BE2C (cell line): ENCODE data around the gene TRIM2.
"Not testable (repeated sequence)": the region's sequence is repeated elsewhere in the genome, so short reads cannot be mapped to it uniquely, and the experiment has no call there.

Source experiments
- DNase-seq: peaks from one replicate; pipeline ENCODE4 v3.0.0-alpha.2; 2020
- H3K27me3 ChIP-seq: fragments of 250-450 bp; sonication (Bioruptor Pico); 2 replicates; pipeline ENCODE4 v1.5.1; 2020; ENCODE audit warnings: mild to moderate bottlenecking
- H3K36me3 ChIP-seq: fragments of 250-450 bp; sonication (Bioruptor Pico); 2 replicates; pipeline ENCODE4 v1.5.1; 2020; ENCODE audit warnings: mild to moderate bottlenecking
- H3K4me1 ChIP-seq: fragments of 250-450 bp; sonication (Bioruptor Pico); 2 replicates; pipeline ENCODE4 v1.5.1; 2020
- H3K4me3 ChIP-seq: 2 replicates; pipeline ENCODE4 v1.5.1; 2011; ENCODE audit warnings: low read depth, low read length
- H3K9me3 ChIP-seq: fragments of 250-450 bp; sonication (Bioruptor Pico); 2 replicates; pipeline ENCODE4 v1.5.1; 2020
- CTCF ChIP-seq: IDR thresholded peaks from 2 replicates; pipeline ENCODE4 v1.5.1; 2012; ENCODE audit warnings: mild to moderate bottlenecking, low read depth, low read length

TRIM2 gene

GRCh38 chr4:153160821-153161220 is 43.4 kb upstream of the TRIM2 start:
- DNase-seq = no peak
- no peaks in the 10 kb centered on the region for H3K27me3 ChIP-seq
- no peak overlapping the region for H3K4me3 ChIP-seq
- H3K36me3 ChIP-seq = no peaks in the 10 kb centered on the region
- TF ChIP-seq CTCF = no peak
- no peaks in the 10 kb centered on the region for H3K4me1 ChIP-seq
- H3K9me3 ChIP-seq = no peaks in the 10 kb centered on the region

- Histone ChIP-seq H3K4me1 (no peaks in the 10 kb centered on the region), H3K36me3 (no peaks in the 10 kb centered on the region), H3K9me3 (no peaks in the 10 kb centered on the region), H3K27me3 (no peaks in the 10 kb centered on the region), H3K4me3 (no peak overlapping the region)
- TF ChIP-seq CTCF = no peak
- DNase-seq = no peak
Measured at GRCh38 chr4:153161226-153161963, 42.8 kb upstream of the TRIM2 start.

GRCh38 chr4:153165236-153165635 is 39.0 kb upstream of the TRIM2 start:
- not testable (repeated sequence) for DNase-seq, H3K27me3 ChIP-seq, H3K9me3 ChIP-seq, H3K4me3 ChIP-seq, H3K36me3 ChIP-seq, H3K4me1 ChIP-seq

- Histone ChIP-seq H3K4me3 (no peak overlapping the region), H3K36me3 (no peaks in the 10 kb centered on the region), H3K4me1 (no peaks in the 10 kb centered on the region; the same call in 1 of the 2 replicates), H3K27me3 (no peaks in the 10 kb centered on the region), H3K9me3 (no peaks in the 10 kb centered on the region)
- no peak for DNase-seq
- no peak for TF ChIP-seq CTCF
Measured at GRCh38 chr4:153166716-153167501, 37.3 kb upstream of the TRIM2 start.

- H3K27me3 ChIP-seq = no peaks in the 10 kb centered on the region
- no peak overlapping the region for H3K4me3 ChIP-seq
- no peak for DNase-seq
- no peak for TF ChIP-seq CTCF
- H3K36me3 ChIP-seq = no peaks in the 10 kb centered on the region
- no peaks in the 10 kb centered on the region for H3K9me3 ChIP-seq
- no peaks in the 10 kb centered on the region; the same call in 1 of the 2 replicates for H3K4me1 ChIP-seq
Measured at GRCh38 chr4:153169776-153170175, 34.5 kb upstream of the TRIM2 start.

GRCh38 chr4:153170407-153170806 is 33.8 kb upstream of the TRIM2 start:
- no peak for TF ChIP-seq CTCF
- Histone ChIP-seq H3K36me3 (no peaks in the 10 kb centered on the region), H3K9me3 (no peaks in the 10 kb centered on the region), H3K27me3 (no peaks in the 10 kb centered on the region), H3K4me3 (no peak overlapping the region), H3K4me1 (no peaks in the 10 kb centered on the region; the same call in 1 of the 2 replicates)
- no peak for DNase-seq
